Right lobe of liver (tissue), 6 donors: ENCODE results near the gene ADAM17. TPM values are rescaled to one million over a fixed set of nuclear protein-coding genes. Genes with fewer than 3 reads are reported as not detected.

ENCODE experiments used
- ATAC-seq, 4 donors: fragments of 200-7000 bp; cut with Tn5 transposase; one replicate each; pipeline ENCODE4 v1.9.1; 2020; ENCODE audit warnings: mild to moderate bottlenecking in 4 of 4, moderate library complexity in 4 of 4
- DNase-seq, 3 donors: peaks; one replicate each; pipeline ENCODE4 v3.0.0-alpha.2; 2020
- H3K27ac ChIP-seq, 3 donors: fragments of 200-600 bp; one replicate each; pipeline ENCODE4 v1.8.0; 2022
- H3K27me3 ChIP-seq, 2 donors: fragments of 200-600 bp; one replicate each; pipeline ENCODE4 v1.8.0; 2022
- H3K36me3 ChIP-seq, 4 donors: fragments of 200-600 bp; sonication (generic) in 1 of 4; one replicate each; pipeline versions ENCODE4 v1.5.1 to v1.8.0; 2017 to 2022; ENCODE audit warnings: control low read depth in 1 of 4
- H3K4me1 ChIP-seq, 4 donors: fragments of 200-600 bp; sonication (generic) in 1 of 4; one replicate each; pipeline versions ENCODE4 v1.5.1 to v1.8.0; 2017 to 2022; ENCODE audit warnings: control low read depth in 1 of 4
- H3K4me3 ChIP-seq, 3 donors: fragments of 200-600 bp; one replicate each; pipeline ENCODE4 v1.8.0; 2022
- H3K9me3 ChIP-seq, 4 donors: fragments of 200-600 bp; sonication (generic) in 1 of 4; one replicate each; pipeline versions ENCODE4 v1.5.1 to v1.8.0; 2017 to 2022; ENCODE audit warnings: control low read depth in 1 of 4
- CTCF ChIP-seq, 4 donors: fragments of 200-600 bp in 3 of 4; fragments of 450-650 bp in 1 of 4; IDR thresholded peaks; one replicate each; pipeline versions ENCODE4 v1.5.1 to v1.8.0; 2016 to 2022; ENCODE audit warnings: antibody characterized with exemption in 4 of 4, mild to moderate bottlenecking in 2 of 4
- POLR2A ChIP-seq: fragments of 450-650 bp; IDR thresholded peaks from one replicate; pipeline ENCODE4 v1.6.1; 2017; ENCODE audit warnings: antibody characterized with exemption, mild to moderate bottlenecking
- WGBS: methylation state at CpG from one replicate; pipeline ENCODE4 v1.1.6; 2018; ENCODE audit warnings: low coverage, low lambda C conversion rate; ENCODE audit not compliant: insufficient coverage; ENCODE audit errors: missing lambda C conversion rate; 5-methylcytosine and 5-hydroxymethylcytosine counted together
- intact Hi-C, 2 donors: fragments of 100-400 bp; cut with DNase I; formaldehyde crosslinking; loops; one replicate each; pipeline versions ENCODE4 v1.11.2 to v1.14.1; 2022
- total RNA-seq, 6 experiments: library from RNA; depleted of rRNA in 2 of 6; stranded (reverse); fragments of >200 nt in 2 of 6; fragmentation: NEBNext Ultra II Directional in 3 of 6; extraction: Animal tissue kit (Norgen Biotek cat#: 25700) in 3 of 6; gene quantifications; one replicate each; pipeline versions ENCODE4 v1.1.0 to v1.2.4, GENCODE V29; 2016 to 2023
- donor health status: DM: no; HTN: yes; CAD: no.
- donor health status: DM: no; HTN: no; CAD: no.
- donor health status: DM: no; HTN: no; CAD: no.
- donor health status: DM: no; HTN: yes; CAD: no.
- donor health status: DM: no; HTN: yes; CAD: no.

ADAM17 gene
- total RNA-seq, 6 experiments from 2014 or later = 5.1 to 11.7 (median 6.6) TPM

GRCh38 chr2:9488583-9489547 lies 66.8 kb downstream of the ADAM17 start:
- intact Hi-C loops = no loop called here
- Histone ChIP-seq H3K4me1 (no peaks in the 10 kb centered on the region), H3K27me3 (no peaks in the 10 kb centered on the region), H3K4me3 (no peak overlapping the region), H3K9me3 (no peaks in the 10 kb centered on the region), H3K27ac (no peak overlapping the region), H3K36me3 (peaks cover 0 to 98% (median 52%) of the 10 kb centered on the region in 4 donors)
- no peak for TF ChIP-seq CTCF (IDR thresholded peaks at IDR 0.05)
- TF ChIP-seq POLR2A = no peak
- 100% methylated on average over 1 of the region's 1 CpG for WGBS
- DNase-seq (no peak), ATAC-seq (no peak)

- Histone ChIP-seq H3K36me3 (peaks cover 8 to 93% (median 48%) of the 10 kb centered on the region in 4 donors), H3K9me3 (no peaks in the 10 kb centered on the region), H3K4me1 (no peaks in the 10 kb centered on the region), H3K27me3 (no peaks in the 10 kb centered on the region), H3K27ac (no peak overlapping the region), H3K4me3 (no peak overlapping the region)
- no peak for ATAC-seq
- intact Hi-C loops = no loop called here
- WGBS = 64% methylated on average over 2 of the region's 5 CpGs
- no peak for TF ChIP-seq CTCF (IDR thresholded peaks at IDR 0.05)
- TF ChIP-seq POLR2A = no peak
- no peak for DNase-seq
Observed at GRCh38 chr2:9484533-9484932, 71.1 kb downstream of the ADAM17 start.

DNA sequence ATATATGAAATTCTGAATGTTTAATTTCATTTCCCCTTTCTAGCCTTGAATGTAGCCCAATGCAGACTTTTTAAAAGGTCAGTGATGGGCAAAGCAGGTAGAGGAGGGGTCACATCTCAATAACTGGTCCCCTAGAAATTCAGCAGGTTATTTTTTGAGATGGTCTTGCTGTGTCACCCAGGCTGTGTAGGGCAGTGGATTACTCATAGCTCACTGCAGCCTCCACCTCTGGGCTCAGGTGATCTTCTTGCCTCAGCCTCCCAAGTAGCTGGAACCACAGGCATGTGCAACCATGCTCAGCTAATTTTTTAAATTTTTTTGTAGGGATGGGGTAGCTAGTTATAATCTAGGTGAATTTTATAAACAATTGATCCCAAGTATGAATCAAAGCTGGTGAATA lies 72.5 kb downstream of the ADAM17 start:
- H3K27ac ChIP-seq = no peak overlapping the region
- H3K9me3 ChIP-seq = no peaks in the 10 kb centered on the region
- H3K36me3 ChIP-seq = peaks cover 8 to 91% (median 42%) of the 10 kb centered on the region in 4 donors
- DNase-seq (no peak), ATAC-seq (no peak)
- no peaks in the 10 kb centered on the region for H3K27me3 ChIP-seq
- TF ChIP-seq CTCF (IDR thresholded peaks at IDR 0.05) = no peak
- no peak for TF ChIP-seq POLR2A
- H3K4me1 ChIP-seq = no peaks in the 10 kb centered on the region
- H3K4me3 ChIP-seq = no peak overlapping the region
- intact Hi-C loops = no loop called here

DNA sequence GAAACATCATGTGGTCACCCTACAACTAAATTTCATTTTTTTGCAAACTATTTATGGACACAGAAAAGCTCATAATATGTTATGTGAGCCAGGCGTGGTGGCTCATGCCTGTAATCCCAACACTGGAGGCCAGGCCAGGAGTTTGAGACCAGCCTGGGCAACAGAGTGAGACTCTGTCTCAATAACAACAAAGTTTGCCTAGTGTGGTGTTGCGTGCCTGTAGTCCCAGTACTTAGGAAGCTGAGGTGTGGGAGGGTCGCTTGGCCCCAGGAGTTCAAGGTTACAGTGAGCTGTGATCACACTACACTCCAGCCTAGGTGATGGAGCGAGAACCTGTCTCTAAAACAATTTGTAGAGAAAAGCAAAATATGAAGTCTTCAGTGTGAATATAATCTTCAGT lies 75.5 kb downstream of the ADAM17 start:
- 97% methylated on average over 4 of the region's 4 CpGs for WGBS
- ATAC-seq (no peak), DNase-seq (peak in 1 of 3 donors; percentile 14)
- Histone ChIP-seq H3K27me3 (no peaks in the 10 kb centered on the region), H3K27ac (no peak overlapping the region), H3K9me3 (no peaks in the 10 kb centered on the region), H3K36me3 (peaks cover 8 to 63% (median 32%) of the 10 kb centered on the region in 4 donors), H3K4me3 (no peak overlapping the region), H3K4me1 (peaks cover 0 to 9% (median 4%) of the 10 kb centered on the region in 4 donors)
- intact Hi-C loops = no loop called here
- no peak for TF ChIP-seq POLR2A
- no peak for TF ChIP-seq CTCF (IDR thresholded peaks at IDR 0.05)
